Testis (tissue), 2 donors: ENCODE measurements around the gene BMPR1A.
"Not testable (repeated sequence)": the region's sequence is repeated elsewhere in the genome, so short reads cannot be mapped to it uniquely, and the experiment has no call there.

Experiments used
- POLR2A ChIP-seq: fragments of 450-650 bp; IDR thresholded peaks from one replicate; pipeline ENCODE4 v1.6.1; 2017; ENCODE audit warnings: antibody characterized with exemption, mild to moderate bottlenecking, moderate library complexity
- TF ChIP-seq, protein P1 (sequence below), 3 experiments: fragments of 450-650 bp in 2 of 3; fragments of 200-600 bp in 1 of 3; sonication (generic) in 1 of 3; IDR thresholded peaks; one replicate each; pipeline ENCODE4 v1.5.1; 2016 to 2019; ENCODE audit warnings: antibody characterized with exemption in 3 of 3, mild to moderate bottlenecking in 2 of 3, moderate library complexity in 1 of 3

DNA sequence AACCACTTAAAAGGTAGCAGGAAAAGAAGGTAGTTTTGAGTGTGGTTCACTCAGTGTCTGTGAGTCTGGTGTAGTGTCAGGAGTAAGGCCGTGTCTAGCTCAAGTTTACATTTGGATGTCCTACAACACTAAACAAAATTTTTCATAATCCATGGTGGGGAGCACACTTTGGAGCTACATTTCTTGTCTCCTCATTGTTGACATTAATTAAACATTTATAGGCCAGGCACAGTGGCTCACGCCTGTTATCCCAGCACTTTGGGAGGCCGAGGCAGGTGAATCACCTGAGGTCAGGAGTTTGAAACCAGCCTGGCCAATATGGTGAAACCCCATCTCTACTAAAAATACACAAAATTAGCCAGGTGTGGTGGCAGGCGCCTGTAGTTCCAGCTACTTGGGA lies 21.1 kb upstream of the BMPR1A start:
- TF ChIP-seq, protein P1, sequence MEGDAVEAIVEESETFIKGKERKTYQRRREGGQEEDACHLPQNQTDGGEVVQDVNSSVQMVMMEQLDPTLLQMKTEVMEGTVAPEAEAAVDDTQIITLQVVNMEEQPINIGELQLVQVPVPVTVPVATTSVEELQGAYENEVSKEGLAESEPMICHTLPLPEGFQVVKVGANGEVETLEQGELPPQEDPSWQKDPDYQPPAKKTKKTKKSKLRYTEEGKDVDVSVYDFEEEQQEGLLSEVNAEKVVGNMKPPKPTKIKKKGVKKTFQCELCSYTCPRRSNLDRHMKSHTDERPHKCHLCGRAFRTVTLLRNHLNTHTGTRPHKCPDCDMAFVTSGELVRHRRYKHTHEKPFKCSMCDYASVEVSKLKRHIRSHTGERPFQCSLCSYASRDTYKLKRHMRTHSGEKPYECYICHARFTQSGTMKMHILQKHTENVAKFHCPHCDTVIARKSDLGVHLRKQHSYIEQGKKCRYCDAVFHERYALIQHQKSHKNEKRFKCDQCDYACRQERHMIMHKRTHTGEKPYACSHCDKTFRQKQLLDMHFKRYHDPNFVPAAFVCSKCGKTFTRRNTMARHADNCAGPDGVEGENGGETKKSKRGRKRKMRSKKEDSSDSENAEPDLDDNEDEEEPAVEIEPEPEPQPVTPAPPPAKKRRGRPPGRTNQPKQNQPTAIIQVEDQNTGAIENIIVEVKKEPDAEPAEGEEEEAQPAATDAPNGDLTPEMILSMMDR (IDR thresholded peaks at IDR 0.05): not testable (repeated sequence)
- TF ChIP-seq POLR2A: not testable (repeated sequence)
